ENCODE results near the gene TLR6.

- TF ChIP-seq ZNF70 (CRISPR knock-in tag; IDR thresholded peaks at IDR 0.05) (no peak), ARNTL (CRISPR knock-in tag; IDR thresholded peaks at IDR 0.05; ENCODE audit: borderline replicate concordance, low read depth) (no peak), OSR1 (CRISPR knock-in tag; IDR thresholded peaks at IDR 0.05) (no peak), ZFP30 (CRISPR knock-in tag; IDR thresholded peaks at IDR 0.05) (no peak), ISL1 (CRISPR knock-in tag; IDR thresholded peaks at IDR 0.05) (no peak), TSHZ2 (CRISPR knock-in tag; IDR thresholded peaks at IDR 0.05) (no peak)
- TF ChIP-seq, protein P1, sequence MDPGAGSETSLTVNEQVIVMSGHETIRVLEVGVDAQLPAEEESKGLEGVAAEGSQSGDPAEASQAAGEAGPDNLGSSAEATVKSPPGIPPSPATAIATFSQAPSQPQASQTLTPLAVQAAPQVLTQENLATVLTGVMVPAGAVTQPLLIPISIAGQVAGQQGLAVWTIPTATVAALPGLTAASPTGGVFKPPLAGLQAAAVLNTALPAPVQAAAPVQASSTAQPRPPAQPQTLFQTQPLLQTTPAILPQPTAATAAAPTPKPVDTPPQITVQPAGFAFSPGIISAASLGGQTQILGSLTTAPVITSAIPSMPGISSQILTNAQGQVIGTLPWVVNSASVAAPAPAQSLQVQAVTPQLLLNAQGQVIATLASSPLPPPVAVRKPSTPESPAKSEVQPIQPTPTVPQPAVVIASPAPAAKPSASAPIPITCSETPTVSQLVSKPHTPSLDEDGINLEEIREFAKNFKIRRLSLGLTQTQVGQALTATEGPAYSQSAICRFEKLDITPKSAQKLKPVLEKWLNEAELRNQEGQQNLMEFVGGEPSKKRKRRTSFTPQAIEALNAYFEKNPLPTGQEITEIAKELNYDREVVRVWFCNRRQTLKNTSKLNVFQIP (CRISPR knock-in tag; IDR thresholded peaks at IDR 0.05; ENCODE audit: borderline replicate concordance, low read depth) = no peak
Measured at GRCh38 chr4:38869511-38869910, 12.9 kb upstream of the TLR6 start.

Measured in SK-N-SH treated with all-trans-retinoic acid at 6 μM for 48 hours (cell line).